ENCODE results near the gene P3H1.

P3H1 gene

DNA sequence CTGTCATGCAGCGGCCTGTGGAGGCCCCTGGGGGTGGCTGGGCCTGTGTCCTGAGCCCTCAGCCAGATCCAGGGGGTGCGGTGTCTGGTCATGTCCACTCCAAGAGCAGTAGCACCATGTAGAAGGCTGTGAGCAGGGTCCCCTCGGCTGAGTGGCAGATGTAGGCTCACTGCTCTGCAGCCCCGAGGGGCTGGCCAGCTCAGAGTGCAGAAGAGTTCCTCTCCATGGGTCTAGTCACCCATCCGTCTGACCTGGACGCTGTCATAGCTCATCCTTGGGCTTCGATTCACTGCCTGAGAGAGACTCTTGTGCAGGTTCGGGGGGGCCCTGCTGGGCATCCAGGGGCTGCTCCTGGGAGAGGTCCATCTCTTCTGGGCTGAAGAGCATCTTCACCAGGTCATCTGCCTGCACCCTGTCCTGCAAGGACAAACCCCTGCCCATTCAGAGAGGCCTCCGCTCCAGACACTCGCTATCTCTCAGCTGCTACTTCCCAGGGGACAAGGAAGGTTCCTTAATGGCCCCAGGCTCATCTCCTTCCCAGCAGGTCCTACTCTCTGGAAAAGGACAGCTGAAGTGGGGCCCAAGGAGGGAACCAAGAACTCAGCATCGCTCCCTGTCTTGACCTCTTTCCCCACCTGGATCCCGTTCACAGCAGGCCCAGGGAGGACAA lies 20.3 kb downstream of the P3H1 start:
- no peaks in the 10 kb centered on the region for H3K9me3 ChIP-seq (ENCODE audit: control insufficient read depth in 2 of 2, low read length in 2 of 2)
- H3K9ac ChIP-seq (ENCODE audit: low read depth in 1 of 2, low read length in 2 of 2) = no peak overlapping the region

DNA sequence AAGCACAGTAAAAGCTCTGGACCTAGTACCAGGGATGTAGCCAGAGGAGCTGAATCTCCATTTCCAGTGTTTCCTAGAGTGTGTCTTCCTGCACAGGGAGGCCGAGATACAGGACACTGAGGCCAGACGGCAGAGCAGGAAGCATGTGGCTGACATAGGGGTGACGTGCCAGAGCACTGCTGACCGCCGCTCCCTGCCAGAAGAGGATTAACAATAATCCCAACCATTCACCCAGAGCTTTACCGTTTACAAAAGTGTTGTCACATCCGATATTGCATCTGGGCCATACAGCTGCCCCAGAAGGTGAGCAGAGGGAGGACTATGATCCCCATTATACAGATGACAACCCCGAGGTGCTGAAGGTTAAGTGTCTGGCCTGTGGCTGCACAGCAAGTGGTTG lies 21.0 kb downstream of the P3H1 start:
- H3K27ac ChIP-seq (ENCODE audit: low read depth in 2 of 2, low read length in 2 of 2) = no peak overlapping the region
- no peak overlapping the region for H3K9ac ChIP-seq (ENCODE audit: low read depth in 1 of 2, low read length in 2 of 2)
- no peaks in the 10 kb centered on the region for H3K4me1 ChIP-seq (ENCODE audit: control insufficient read depth in 2 of 2, insufficient read depth in 2 of 2, low read length in 2 of 2)
- H3K4me3 ChIP-seq (ENCODE audit: low read length in 2 of 2) = no peak overlapping the region
- no peaks in the 10 kb centered on the region for H3K27me3 ChIP-seq (ENCODE audit: control insufficient read depth in 2 of 2, insufficient read depth in 2 of 2, low read length in 2 of 2)
- no peaks in the 10 kb centered on the region for H3K9me3 ChIP-seq (ENCODE audit: control insufficient read depth in 2 of 2, low read length in 2 of 2)
- H3K36me3 ChIP-seq (ENCODE audit: control insufficient read depth in 2 of 2, insufficient read depth in 2 of 2, low read length in 2 of 2) = peaks cover 8 to 11% of the 10 kb centered on the region in 2 donors

More for the DNA sequence above, 20.3 kb downstream of the P3H1 start:
- no peaks in the 10 kb centered on the region for H3K4me1 ChIP-seq (ENCODE audit: control insufficient read depth in 2 of 2, insufficient read depth in 2 of 2, low read length in 2 of 2)
- no peaks in the 10 kb centered on the region for H3K27me3 ChIP-seq (ENCODE audit: control insufficient read depth in 2 of 2, insufficient read depth in 2 of 2, low read length in 2 of 2)
- H3K27ac ChIP-seq (ENCODE audit: low read depth in 2 of 2, low read length in 2 of 2) = no peak overlapping the region
- H3K4me3 ChIP-seq (ENCODE audit: low read length in 2 of 2) = no peak overlapping the region
- peaks cover 8 to 11% of the 10 kb centered on the region in 2 donors for H3K36me3 ChIP-seq (ENCODE audit: control insufficient read depth in 2 of 2, insufficient read depth in 2 of 2, low read length in 2 of 2)

DNA sequence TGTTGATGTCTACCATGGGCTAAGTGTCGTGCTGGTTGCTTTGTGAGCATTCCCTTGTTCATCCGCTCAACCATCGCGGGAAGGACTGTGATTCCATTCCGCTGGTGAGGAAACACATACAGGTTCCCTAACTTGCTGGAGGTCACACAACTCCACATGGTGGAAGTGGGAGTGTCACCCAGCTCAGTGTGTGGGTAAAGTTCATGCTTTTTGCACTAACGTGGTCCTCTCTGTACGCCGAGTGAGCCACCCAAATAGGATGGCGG lies 22.7 kb downstream of the P3H1 start:
- Histone ChIP-seq H3K36me3 (ENCODE audit: control insufficient read depth in 2 of 2, insufficient read depth in 2 of 2, low read length in 2 of 2) (peaks cover 3 to 8% of the 10 kb centered on the region in 2 donors), H3K9me3 (ENCODE audit: control insufficient read depth in 2 of 2, low read length in 2 of 2) (no peaks in the 10 kb centered on the region), H3K27ac (ENCODE audit: low read depth in 2 of 2, low read length in 2 of 2) (no peak overlapping the region), H3K4me3 (ENCODE audit: low read length in 2 of 2) (no peak overlapping the region), H3K4me1 (ENCODE audit: control insufficient read depth in 2 of 2, insufficient read depth in 2 of 2, low read length in 2 of 2) (no peaks in the 10 kb centered on the region), H3K9ac (ENCODE audit: low read depth in 1 of 2, low read length in 2 of 2) (no peak overlapping the region), H3K27me3 (ENCODE audit: control insufficient read depth in 2 of 2, insufficient read depth in 2 of 2, low read length in 2 of 2) (no peaks in the 10 kb centered on the region)

DNA sequence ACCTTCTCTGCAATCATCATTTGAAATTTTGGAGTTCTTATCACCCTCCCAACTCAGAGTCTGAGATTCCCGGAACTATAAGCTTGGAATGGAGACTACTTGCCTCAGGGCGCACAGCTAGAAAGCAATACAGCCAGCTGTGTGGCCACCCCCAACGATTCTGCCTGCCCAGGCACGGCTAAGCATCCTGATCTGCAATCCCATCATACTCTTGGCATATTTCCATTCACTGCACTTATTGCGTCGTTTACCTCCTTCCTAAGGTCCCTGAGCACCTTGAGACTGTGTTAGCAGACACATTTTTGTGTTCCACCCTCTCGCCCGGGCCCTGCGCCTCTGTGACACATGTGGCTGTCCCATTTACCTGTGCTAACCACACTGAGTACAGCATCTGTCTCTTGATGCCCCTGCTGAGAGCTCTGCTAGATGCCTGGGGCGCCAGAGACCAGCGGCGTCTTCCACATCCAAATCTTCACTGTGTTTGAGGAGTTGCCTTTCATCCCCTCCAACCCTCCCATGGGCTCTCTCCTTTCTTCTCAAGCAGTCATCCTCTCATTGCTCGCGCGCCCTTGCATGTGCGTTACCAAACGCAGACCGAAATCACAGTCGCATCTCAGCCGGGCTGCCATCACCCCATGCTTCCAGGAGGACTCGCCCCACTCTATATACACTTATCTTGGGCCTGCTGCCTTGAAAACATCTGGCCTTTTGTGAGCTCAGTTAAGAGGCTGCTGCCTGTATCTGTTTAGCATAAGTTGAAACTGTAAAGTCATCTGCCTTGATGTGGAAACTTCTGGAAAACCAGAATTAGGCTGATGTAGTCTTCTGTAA lies 23.3 kb downstream of the P3H1 start:
- H3K4me1 ChIP-seq (ENCODE audit: control insufficient read depth in 2 of 2, insufficient read depth in 2 of 2, low read length in 2 of 2) = no peaks in the 10 kb centered on the region
- H3K27me3 ChIP-seq (ENCODE audit: control insufficient read depth in 2 of 2, insufficient read depth in 2 of 2, low read length in 2 of 2) = no peaks in the 10 kb centered on the region
- no peaks in the 10 kb centered on the region for H3K9me3 ChIP-seq (ENCODE audit: control insufficient read depth in 2 of 2, low read length in 2 of 2)
- H3K27ac ChIP-seq (ENCODE audit: low read depth in 2 of 2, low read length in 2 of 2) = no peak overlapping the region
- H3K4me3 ChIP-seq (ENCODE audit: low read length in 2 of 2) = no peak overlapping the region
- H3K9ac ChIP-seq (ENCODE audit: low read depth in 1 of 2, low read length in 2 of 2) = no peak overlapping the region
- H3K36me3 ChIP-seq (ENCODE audit: control insufficient read depth in 2 of 2, insufficient read depth in 2 of 2, low read length in 2 of 2) = peaks cover 3 to 4% of the 10 kb centered on the region in 2 donors

DNA sequence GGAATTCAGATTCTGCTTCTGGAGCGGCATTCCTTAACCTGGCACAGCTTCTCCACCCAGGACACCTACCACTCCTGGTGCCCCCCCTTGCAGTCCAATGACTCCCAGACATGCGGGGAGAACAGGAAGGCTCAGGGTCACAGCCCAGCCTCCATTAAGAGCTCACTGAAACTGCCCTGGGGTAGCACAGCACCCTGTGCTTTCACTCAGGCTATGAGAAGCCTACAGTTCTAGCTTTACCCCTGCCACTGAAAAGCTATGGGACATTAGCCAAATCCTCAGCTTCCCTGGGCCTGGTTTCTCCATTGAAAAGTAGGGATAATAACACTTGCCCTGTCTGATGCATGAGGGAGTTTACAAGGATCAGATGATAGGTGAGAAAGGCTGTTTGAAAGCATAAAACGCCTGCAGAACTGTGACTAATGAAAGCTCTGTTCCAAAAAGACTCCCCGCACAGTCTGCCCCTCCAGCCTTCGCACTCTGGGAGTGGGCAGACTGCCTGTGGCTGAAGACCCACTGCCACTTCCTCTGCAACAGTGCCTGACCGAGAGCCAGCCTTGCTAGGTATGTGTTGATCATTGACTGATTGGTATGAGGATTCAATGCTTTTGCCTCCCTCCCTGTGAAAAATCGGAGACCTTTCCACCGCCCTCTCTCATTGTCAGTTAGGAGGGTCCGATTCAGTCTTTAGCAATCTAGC lies 24.1 kb downstream of the P3H1 start:
- Histone ChIP-seq H3K4me1 (ENCODE audit: control insufficient read depth in 2 of 2, insufficient read depth in 2 of 2, low read length in 2 of 2) (no peaks in the 10 kb centered on the region), H3K27ac (ENCODE audit: low read depth in 2 of 2, low read length in 2 of 2) (no peak overlapping the region), H3K4me3 (ENCODE audit: low read length in 2 of 2) (no peak overlapping the region), H3K27me3 (ENCODE audit: control insufficient read depth in 2 of 2, insufficient read depth in 2 of 2, low read length in 2 of 2) (no peaks in the 10 kb centered on the region), H3K9ac (ENCODE audit: low read depth in 1 of 2, low read length in 2 of 2) (no peak overlapping the region), H3K9me3 (ENCODE audit: control insufficient read depth in 2 of 2, low read length in 2 of 2) (no peaks in the 10 kb centered on the region), H3K36me3 (ENCODE audit: control insufficient read depth in 2 of 2, insufficient read depth in 2 of 2, low read length in 2 of 2) (peaks cover 3 to 4% of the 10 kb centered on the region in 2 donors)

DNA sequence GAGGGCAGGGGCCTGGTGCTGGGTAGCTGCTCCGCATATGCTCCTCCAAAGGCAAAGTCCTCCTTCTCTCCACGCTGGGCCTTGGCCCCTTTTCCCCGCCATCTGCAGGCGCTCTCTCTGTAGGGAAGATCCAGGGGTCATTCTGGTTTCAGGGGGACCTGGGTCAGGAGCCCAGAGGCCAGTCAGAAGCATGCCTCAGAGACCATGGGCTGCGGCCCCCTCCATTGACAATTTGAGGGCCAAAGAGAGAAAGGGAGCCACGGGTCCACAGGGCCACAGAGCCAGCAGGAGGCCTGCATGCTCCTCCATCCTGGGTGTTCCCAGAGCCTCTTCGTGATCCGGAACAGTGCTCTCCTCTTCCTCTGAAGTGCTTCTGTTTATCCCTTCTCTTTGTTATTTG lies 24.7 kb downstream of the P3H1 start:
- no peak overlapping the region for H3K4me3 ChIP-seq (ENCODE audit: low read length in 2 of 2)
- peaks cover 3 to 4% of the 10 kb centered on the region in 2 donors for H3K36me3 ChIP-seq (ENCODE audit: control insufficient read depth in 2 of 2, insufficient read depth in 2 of 2, low read length in 2 of 2)
- peaks cover 4 to 5% of the 10 kb centered on the region in 2 donors for H3K4me1 ChIP-seq (ENCODE audit: control insufficient read depth in 2 of 2, insufficient read depth in 2 of 2, low read length in 2 of 2)
- no peak overlapping the region for H3K27ac ChIP-seq (ENCODE audit: low read depth in 2 of 2, low read length in 2 of 2)
- H3K27me3 ChIP-seq (ENCODE audit: control insufficient read depth in 2 of 2, insufficient read depth in 2 of 2, low read length in 2 of 2) = no peaks in the 10 kb centered on the region
- no peak overlapping the region for H3K9ac ChIP-seq (ENCODE audit: low read depth in 1 of 2, low read length in 2 of 2)
- H3K9me3 ChIP-seq (ENCODE audit: control insufficient read depth in 2 of 2, low read length in 2 of 2) = no peaks in the 10 kb centered on the region

DNA sequence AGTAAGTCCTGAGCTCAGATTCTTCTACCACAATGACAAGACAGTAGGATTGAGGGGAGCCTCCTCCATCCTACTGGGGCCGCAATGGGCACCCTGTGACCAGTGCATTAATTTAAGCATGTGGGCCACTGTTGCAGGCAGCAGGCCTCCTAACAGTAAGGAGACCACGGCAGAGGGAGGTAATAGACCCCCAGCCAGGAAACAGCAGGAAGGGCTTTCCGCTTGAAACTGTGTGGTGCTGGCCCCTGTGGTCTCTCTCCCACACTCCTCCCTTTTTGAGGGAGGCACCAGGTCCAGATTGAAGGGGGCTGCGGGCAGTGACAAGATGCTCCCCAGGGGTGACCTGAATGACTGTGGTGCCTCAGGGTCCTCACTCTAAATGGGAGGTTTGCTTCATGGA lies 25.1 kb downstream of the P3H1 start:
- Histone ChIP-seq H3K36me3 (ENCODE audit: control insufficient read depth in 2 of 2, insufficient read depth in 2 of 2, low read length in 2 of 2) (peaks cover 3 to 4% of the 10 kb centered on the region in 2 donors), H3K9me3 (ENCODE audit: control insufficient read depth in 2 of 2, low read length in 2 of 2) (no peaks in the 10 kb centered on the region), H3K4me1 (ENCODE audit: control insufficient read depth in 2 of 2, insufficient read depth in 2 of 2, low read length in 2 of 2) (peaks cover 7 to 9% of the 10 kb centered on the region in 2 donors), H3K27ac (ENCODE audit: low read depth in 2 of 2, low read length in 2 of 2) (no peak overlapping the region), H3K27me3 (ENCODE audit: control insufficient read depth in 2 of 2, insufficient read depth in 2 of 2, low read length in 2 of 2) (no peaks in the 10 kb centered on the region), H3K9ac (ENCODE audit: low read depth in 1 of 2, low read length in 2 of 2) (no peak overlapping the region), H3K4me3 (ENCODE audit: low read length in 2 of 2) (no peak overlapping the region)

DNA sequence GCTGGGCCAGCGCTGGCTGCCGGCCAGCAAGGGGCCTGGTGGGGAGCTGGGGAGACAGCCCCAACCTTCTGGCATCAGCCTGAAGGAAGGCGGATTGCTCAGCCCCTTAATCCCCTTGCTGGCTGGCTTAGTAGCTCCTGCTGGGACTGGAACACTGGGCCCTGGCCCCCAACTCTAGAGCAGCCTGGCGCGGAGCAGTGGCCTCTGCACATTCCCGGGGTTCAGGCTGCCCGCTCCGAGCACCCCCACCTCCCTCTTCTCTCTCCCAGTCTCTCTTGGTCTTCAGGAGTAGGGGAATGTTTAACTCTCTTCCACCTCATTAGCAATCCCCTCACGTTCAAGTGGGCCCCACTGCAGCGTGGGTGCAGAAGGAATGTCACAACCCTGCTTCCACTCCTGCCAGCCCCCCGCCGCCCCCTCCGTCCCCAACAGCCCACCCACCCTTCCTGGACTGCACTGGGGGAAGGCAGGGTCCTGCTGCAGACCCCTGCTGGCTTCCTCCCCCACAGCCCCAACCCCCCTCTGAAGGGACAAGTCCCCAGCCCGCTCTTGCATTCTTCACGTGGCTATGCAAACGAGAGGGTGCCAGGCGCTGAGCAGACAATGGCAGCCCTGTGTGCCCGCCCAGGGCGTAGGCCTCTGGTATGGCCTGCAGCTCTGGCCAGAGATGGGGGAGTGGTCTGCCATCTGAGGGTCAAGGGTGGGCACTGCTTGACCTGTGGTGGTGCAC lies 25.8 kb downstream of the P3H1 start:
- no peaks in the 10 kb centered on the region for H3K27me3 ChIP-seq (ENCODE audit: control insufficient read depth in 2 of 2, insufficient read depth in 2 of 2, low read length in 2 of 2)
- H3K36me3 ChIP-seq (ENCODE audit: control insufficient read depth in 2 of 2, insufficient read depth in 2 of 2, low read length in 2 of 2) = peaks cover 0 to 3% of the 10 kb centered on the region in 2 donors
- no peak overlapping the region for H3K9ac ChIP-seq (ENCODE audit: low read depth in 1 of 2, low read length in 2 of 2)
- H3K9me3 ChIP-seq (ENCODE audit: control insufficient read depth in 2 of 2, low read length in 2 of 2) = no peaks in the 10 kb centered on the region
- H3K4me3 ChIP-seq (ENCODE audit: low read length in 2 of 2) = no peak overlapping the region
- peaks cover 14 to 16% of the 10 kb centered on the region in 2 donors for H3K4me1 ChIP-seq (ENCODE audit: control insufficient read depth in 2 of 2, insufficient read depth in 2 of 2, low read length in 2 of 2)
- H3K27ac ChIP-seq (ENCODE audit: low read depth in 2 of 2, low read length in 2 of 2) = no peak overlapping the region

DNA sequence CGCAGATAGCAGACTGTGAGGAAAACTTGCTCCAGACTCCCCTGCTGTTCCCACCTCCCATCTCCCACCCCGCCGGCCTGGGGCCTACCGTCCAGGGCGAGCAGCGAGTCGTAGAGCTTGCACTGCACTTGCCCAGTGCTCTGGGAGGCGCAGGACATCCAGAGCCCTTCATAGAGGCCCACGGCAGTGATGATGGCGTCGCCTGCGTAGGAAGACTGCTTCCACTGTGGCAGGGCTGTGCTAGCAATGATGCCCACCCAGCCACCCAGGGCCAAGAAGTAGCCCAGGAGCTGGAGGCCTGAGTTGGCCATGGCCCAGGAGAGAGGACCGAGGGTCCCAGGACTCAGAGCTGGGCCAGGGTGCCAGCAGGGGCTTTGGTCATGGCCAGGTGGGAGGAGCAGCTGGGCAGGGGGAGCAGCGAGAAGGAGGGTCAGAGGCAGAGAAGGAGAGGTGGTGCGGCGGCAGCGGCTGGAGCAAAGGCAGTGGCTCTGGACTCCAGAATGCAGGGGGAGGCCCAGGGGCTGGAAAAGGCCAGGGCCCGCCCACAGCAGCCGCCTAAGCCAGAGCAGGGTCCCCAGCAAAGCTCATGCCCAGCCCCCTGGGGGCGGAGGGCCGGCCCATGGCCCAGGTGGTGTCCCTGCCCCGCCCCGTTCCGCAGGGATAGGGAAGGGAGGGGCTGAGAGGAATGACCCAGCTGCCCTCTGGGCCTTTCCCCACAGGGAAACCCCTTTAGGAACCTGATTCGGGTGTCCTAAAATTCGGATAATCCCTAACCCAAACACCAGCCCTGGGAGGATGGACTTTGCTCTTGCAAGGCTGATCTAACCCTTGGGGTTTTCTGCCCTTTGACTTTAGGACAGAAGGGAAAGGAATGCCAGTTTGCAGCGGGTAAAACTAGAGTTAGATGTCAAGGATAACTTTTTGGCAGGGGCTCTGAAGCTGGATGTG lies 26.8 kb downstream of the P3H1 start, which contains the start of gene CLDN19:
TSS of gene CLDN19 (minus strand) at position 484 of the 948 bp plus-strand sequence. CDS start at position 311, 173 bp downstream.
- no peak within 1 kb of the TSS for H3K4me3 ChIP-seq (ENCODE audit: low read length in 2 of 2)
- H3K4me1 ChIP-seq (ENCODE audit: control insufficient read depth in 2 of 2, insufficient read depth in 2 of 2, low read length in 2 of 2) = peaks cover 18 to 19% of the 10 kb centered on the region in 2 donors
- no peaks in the 10 kb centered on the region for H3K27me3 ChIP-seq (ENCODE audit: control insufficient read depth in 2 of 2, insufficient read depth in 2 of 2, low read length in 2 of 2)
- no peaks in the 10 kb centered on the region for H3K9me3 ChIP-seq (ENCODE audit: control insufficient read depth in 2 of 2, low read length in 2 of 2)
- H3K27ac ChIP-seq (ENCODE audit: low read depth in 2 of 2, low read length in 2 of 2) = no peak within 1 kb of the TSS
- H3K36me3 ChIP-seq (ENCODE audit: control insufficient read depth in 2 of 2, insufficient read depth in 2 of 2, low read length in 2 of 2) = no peaks in the 10 kb centered on the region
- H3K9ac ChIP-seq (ENCODE audit: low read depth in 1 of 2, low read length in 2 of 2) = no peak within 1 kb of the TSS
